Measurements from ENCODE around the gene JAZF1.
A peak's percentile ranks its signal among the peaks of the same experiment; 100 is the strongest.
"Not testable (repeated sequence)": the region's sequence is repeated elsewhere in the genome, so short reads cannot be mapped to it uniquely, and the experiment has no call there.

The JAZF1 gene

DNA sequence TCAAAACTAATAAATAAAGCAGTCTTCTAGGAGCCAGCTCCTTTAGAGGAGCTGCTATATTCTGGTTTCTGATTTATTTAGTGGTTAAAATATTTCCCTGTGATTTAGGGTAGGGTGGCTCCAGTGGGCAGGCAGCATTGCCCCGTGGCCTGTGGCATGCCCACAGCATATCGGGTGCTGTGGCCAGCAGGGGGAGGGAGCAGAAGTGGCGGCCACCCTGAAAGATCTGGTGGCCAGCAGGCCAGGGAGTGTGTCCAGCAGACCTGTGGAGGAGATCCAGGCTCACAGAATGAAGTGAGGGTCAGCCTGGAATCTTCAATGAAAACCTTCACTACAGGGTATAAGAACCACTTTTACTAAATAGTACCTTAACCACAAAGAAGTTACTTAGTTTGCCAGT is 251.5 kb downstream of the JAZF1 start:
- DNase-seq = no peak

DNA sequence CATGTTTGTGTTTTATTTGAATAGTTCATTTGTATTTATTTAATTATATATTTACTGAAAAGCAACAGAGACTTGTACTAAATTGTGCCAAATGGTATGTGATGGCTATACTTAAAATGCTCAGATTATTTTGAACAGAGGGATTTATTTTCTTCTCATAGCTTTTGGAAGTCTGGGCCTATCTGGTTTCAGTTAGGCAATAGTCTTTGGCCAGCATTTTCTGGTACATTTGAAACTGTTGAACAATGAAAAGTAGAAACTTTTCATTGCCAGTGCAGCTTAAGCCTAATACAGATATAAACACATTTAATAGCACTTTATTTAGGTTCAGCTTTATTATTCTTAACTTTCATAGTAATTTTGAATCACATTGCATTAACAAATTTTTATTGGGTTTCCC is 252.6 kb downstream of the JAZF1 start:
- DNase-seq = no peak

DNA sequence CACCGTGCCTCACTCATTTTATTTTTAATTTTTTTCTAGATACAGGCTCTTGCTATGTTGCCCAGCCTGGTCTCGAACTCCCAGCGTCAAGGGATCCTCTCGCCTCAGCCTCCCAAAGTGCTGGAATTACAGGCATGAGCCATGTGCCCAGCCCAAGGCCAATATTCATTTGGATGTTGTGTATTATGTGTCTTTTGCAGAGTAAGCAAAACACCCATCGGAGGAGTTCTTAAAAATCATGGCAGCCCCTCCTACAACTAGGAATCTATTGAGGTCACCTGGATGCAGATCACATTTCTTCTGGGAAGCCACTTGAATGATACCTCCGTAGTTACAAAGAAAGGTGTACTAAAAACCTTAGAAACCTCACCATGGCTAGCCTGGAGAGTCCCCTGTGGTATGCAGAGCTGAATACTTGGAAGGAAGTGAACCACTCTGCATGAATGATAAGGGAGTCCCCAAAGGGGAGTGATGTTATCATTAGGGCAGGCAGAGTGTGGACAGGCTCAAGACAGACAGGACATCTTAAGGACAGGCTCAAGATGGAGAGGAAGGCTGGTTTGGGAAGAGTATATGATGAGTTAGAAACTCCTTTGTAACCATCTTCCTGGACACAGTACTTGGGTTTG is 254.9 kb downstream of the JAZF1 start:
- no peak for DNase-seq

DNA sequence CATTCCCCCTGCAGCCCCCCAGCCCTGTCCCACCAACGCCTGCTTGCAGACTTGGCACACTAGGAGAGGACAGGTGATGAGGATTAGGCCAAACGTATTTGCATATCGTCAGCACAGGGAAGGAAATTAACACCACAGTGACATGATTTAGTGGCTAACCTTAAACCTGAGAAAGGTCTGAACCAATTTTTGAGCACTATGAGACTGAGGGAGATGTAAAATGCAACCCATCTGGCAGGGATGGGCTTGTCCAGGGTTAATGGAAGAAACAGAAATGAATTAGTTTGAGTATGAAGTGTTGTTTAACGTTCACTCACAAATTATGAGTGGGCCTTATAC is 257.0 kb downstream of the JAZF1 start:
- no peak for DNase-seq

DNA sequence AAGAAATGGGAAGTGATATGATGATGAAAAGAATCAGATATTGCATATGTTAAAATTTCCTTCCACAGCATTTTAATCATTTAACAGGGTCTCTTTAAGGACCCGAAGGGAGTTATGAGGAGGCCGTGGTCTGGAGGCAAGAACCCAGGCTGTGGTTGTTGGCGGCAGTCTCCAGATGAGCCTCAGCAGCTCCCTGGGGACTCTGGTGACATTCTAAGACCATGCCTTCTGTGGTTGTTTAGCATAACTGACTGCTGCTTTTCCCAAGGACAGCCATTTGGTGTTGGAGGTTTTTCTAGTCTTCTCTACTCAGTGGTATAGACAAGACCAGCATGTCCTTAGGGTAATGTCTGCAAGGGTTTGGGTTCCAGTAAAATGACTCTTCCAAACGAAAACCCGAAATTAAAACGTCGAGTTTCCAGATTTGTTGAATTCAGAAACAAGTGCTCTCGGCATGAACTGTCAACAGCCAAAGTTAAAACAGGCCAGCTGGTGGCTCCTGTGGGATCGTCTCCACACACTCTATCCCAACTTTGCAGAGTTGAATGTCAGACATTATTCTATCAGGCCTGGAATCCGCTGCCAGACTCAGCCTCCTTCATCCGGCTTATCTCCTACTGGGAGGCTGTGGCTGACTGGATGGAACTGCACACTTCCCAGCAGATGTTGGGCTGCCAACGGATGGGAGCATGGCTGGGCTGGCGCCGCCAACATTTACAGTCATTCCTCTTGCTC is 257.5 kb downstream of the JAZF1 start:
- DNase-seq = no peak

DNA sequence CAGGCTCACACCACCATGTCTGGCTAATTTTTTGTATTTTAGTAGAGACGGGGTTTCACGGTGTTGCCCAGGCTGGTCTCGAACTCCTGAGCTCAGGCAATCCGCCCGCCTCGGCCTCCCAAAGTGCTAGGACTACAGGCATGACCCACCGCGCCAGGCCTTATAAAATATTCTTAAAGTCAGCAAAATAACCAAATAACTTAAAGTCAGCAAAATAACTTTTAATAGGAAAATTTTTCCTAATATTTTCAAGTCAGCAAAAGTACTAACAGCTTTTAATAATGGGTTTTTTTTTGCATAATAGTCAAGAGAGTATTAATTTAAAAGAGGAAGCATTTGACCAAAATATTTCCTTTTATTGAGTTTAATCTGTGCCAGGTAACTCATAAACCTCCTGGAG is 258.2 kb downstream of the JAZF1 start:
- not testable (repeated sequence) for DNase-seq

DNA sequence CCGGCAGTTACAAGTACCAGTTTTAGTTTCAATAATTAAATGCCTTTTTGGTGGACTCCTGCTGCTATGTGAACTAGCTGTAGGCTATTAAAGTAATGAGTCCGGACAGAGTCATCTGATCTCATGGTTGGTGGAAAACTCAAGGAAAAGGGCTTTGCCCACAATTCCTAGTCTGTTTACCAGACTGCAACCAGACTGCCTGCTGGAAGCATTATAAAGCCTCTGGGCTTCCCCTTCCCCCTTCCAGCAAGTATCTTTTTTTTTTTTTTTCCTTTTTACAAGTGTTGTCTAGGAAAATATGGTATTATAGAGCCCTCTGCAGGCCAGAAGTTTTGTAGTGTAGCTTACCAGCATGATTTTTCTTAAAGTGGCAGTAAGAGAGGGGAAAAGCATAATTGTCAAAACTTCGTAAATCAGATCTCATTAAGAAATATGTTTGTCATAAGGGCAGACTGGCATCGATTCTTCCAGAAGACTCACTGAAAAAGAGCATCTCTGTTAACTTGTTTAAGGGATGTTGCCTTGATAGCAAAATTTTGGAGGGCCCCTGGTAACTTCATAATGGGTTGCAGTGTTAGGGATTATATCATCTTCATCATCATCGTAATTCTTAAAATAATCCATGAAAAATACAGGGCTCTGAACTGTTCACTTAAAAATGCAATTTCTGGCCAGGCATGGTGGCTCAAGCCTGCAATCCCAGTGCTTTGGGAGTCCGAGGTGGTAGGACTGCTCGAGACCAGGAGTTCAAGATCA is 259.3 kb downstream of the JAZF1 start:
- peak; percentile 46 for DNase-seq

DNA sequence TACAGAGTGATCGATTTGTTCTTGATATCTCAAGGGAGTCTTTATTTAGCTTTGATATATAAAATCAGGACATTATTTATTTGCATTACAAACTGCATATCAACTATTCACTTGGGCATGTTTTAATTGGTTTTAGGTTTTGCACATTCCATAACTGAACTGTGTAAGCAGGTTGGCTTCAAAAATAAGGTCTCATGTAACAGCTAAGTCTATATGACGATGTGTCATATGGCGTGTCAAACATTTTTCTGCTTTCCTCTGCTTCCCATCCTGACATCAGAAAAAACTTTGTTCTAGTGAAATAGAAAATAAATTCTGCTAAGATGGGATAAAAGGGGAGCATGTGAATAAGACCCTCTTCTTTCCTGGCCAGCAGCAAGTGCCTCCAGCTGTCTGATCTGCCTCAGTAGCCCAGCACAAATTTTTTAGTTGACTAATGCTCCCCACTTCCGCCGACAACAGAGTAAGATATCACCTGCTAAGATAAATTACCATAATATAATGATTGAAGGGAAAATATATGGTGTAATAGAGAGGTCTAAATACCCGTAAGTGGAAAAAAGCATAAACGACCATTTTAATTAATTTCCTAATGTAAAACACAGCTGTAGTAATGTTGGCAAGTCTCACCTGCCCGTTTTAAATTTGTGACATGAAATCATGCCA is 260.2 kb downstream of the JAZF1 start:
- DNase-seq = no peak

DNA sequence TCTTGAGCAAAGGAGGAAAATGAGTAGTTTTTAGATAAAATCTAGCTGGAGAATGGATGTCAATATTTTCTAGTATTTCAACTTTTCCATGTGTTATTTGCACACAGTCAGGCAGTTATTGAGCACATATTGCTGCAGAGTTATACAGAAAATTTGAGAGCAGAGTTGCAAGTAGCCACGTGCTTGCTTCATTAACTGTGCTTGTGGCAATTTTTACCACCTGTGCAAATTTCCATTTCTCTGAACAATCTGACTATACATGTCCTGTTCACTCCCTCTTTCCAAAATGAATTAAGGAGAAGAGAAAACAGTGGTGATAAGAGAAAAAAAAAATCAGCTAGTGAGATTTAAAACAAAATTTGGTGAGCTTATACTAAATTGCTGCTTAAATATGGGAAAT is 262.1 kb downstream of the JAZF1 start:
- no peak for DNase-seq

DNA sequence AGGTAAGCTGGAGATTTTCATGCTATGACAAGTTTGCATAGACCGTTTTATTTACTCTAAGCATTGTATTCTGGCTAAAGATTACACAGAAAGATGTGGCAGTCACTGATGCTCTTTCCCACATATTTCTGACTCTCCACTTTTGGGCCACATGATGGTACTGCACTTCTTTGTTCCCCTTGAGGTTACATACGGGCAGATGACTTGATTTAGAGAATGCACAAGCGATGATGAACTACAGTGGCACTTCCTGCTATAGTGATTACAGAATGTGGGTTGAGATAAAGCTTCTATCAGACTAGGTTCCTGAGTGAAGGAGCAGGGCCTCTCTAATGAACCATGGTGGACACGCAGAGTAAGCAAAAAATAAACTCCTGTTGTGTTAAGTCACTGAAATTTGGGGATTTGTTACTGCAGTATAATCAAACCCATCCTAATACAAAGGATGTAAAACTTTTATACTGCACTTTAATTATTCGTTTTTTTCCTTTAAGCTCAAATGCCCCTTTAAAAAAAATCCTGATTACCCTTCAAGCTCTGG is 262.8 kb downstream of the JAZF1 start:
- DNase-seq = no peak

DNA sequence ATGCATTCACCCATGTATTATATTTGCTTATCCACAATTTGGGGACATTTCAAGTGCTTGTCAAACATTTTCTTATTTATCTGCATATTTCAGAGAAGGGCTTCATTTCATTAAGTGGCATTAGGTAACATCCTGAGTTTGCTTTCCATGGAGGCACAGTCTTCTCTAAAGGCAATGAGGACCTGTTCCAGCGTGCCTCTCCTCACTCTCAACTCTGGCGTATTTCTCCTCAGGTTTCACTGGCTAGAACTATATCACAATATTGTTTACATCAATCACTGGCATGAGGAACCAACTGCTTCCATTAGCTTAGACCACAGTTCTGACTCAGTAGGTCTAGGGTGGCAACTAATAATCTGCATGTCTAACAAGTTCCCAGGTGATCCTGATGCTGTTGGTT is 263.5 kb downstream of the JAZF1 start:
- peak; percentile 24 for DNase-seq

DNA sequence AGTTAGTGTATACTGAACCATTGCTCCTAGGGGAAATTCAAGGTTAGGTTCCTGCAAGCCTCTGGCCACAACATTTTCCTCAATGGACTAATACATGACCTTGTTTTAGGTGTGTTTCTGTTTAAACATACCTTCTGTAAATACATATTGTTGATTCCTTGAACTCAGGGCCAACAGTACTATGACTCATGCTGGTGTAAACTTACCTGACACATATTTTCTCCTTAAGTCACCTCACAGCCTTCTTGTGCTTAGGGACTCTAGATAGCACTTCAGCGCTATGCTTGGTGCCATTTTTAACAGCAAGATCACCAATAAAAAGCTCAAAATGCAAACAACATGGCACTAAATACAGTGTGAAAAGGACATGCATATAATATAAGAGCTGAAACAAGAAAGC is 264.2 kb downstream of the JAZF1 start:
- no peak for DNase-seq

DNA sequence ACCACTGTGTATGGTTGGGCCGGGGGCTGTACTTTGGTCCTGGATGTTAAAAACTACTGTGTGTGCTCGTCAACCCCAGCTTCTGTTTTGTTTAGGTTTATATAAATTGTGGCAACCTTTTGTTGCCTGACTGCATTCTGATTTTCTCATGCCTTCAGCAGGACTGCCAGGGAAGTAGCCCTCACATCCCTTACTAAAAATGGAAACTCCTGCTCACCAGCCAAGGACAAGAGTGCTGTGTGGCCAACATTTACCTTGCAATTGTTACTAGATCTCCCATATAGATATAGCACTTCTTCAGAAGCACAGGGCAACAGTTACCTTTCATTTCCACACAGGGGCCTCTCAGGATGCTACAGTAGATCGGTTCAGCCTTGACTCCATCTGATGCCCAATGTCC is 266.2 kb downstream of the JAZF1 start:
- no peak for DNase-seq

DNA sequence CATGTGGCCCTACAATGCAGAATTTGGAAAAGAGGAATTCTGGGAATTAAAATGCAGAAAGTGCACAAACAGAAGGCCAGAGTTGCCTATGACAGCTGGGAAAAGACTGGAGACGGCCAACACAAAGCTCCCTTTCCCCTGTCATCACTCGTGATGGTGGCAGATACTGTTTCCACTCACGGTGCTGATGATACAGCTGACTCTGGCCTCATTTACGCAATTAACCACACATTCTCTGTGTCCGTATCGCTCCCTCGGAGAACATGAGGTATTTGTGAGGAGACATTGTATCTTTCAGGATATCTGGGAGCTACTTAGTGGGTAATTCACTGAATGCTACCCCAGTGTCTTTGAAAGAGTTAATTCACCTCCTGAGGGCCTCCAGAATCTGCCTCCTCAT is 267.8 kb downstream of the JAZF1 start:
- no peak for DNase-seq

DNA sequence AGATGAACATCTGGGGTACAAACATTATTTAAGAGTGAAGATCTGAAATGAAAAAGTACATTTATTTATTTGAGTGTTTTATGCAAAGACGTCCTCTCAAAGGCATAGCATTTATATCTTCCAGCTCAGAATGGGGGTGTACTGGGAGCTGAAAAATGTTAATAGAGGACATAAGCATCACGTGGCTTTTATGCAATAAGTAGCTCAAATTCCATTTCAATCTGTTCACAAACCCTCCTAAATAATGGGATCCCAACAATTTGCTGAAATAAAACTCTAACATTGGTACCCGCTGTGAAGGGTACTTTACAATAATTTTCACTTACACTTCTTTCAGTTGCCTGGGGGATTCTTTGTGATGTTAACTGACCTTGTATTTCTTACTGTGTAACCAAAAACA is 268.7 kb downstream of the JAZF1 start:
- DNase-seq = no peak

DNA sequence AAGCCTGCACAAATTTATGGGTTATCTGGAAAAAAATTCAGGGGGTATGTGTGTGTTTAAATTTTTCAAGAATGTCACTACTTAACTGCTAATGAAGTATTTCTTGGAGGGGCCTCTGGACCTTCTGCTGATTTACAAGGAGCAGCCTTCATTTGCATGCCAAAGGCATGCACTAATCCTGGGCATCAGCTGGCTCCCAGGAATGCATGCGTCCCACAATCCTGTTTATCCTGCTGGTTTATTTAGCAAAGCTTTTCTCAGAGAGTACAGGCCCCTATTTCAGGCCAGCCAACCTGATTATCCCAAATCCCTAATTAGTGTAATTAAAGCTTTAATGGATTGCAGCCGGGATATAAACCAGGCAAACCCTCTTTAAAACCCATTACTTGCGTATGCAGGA is 270.3 kb downstream of the JAZF1 start:
- DNase-seq = no peak

DNA sequence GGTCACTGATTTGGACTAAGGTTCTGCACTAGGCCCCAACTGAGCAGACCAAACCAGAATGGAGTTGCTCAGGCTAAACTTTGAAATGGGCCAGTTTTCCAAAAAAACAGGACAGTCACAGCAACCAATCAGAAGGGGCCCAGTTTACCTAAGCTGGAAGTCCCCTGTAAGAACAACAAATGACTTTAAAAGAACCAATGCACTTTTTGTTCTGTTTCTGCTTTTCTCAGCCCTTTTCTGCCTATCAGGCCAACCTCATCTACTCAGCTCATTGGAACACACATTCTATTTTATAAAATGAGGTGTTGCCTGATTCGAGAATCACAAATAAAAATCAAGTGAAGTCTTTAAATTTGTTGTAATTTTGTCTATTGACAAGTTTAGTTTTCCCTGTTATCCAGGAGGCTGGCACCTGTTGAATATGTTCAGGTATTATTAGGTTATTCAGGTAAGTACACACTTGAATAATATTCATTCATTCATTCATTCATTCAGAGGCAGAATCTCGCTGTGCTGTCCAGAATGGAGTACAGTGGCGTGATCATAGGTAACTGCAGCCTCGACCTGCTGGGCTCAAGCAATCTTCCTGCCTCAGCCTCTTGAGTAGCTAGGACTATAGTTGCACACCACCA is 271.9 kb downstream of the JAZF1 start:
- DNase-seq = no peak

DNA sequence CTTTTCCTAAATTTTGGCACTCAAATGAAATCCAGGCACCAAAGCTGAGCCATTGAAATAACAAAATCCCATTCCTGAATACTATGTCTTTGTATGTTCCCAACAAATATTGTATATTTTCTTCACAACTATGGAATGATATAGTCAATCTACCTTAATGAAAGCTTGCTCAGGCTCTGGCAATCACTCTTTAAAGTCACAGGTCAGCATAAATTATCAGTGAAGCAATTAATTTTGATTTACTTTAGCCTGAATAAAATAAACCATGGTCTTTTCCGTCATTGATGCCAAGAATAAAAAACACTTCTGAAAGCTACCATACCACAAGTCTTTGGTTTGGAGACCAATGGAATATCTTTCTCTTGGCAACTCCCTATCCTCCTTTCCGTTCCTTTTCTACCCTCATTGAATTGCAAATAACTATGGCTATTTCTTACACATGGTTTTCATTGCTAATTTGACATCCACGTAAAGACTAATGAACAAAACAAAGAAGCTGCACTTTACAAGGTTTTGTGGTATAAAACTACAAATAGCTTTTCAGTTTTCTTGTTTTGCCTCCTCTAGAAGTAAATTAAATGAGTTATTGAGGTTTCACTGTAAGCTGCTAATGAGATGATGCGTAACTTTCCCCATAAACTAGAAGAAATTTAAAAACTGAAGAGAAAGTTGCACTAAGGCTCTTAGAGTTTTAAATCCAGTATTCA is 274.1 kb downstream of the JAZF1 start:
- DNase-seq = no peak

DNA sequence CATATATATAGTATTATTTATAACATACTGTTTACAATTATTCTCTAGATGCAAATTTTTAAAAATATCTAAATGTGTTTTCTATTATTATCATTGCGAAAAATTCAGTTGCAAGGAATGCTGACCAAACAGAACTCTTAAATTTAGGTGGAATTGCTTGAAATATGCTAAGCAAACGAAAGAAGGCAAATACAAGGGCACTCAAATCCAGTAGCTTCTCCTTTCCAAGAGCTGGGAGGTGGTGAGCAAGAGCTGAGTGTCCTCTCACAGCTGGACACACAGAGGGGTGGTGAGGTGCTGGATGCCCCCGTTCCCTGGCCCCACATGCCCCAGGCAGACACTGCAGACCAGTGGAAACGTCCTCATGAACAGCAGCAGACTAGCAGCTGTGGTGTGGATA is 274.6 kb downstream of the JAZF1 start:
- no peak for DNase-seq

DNA sequence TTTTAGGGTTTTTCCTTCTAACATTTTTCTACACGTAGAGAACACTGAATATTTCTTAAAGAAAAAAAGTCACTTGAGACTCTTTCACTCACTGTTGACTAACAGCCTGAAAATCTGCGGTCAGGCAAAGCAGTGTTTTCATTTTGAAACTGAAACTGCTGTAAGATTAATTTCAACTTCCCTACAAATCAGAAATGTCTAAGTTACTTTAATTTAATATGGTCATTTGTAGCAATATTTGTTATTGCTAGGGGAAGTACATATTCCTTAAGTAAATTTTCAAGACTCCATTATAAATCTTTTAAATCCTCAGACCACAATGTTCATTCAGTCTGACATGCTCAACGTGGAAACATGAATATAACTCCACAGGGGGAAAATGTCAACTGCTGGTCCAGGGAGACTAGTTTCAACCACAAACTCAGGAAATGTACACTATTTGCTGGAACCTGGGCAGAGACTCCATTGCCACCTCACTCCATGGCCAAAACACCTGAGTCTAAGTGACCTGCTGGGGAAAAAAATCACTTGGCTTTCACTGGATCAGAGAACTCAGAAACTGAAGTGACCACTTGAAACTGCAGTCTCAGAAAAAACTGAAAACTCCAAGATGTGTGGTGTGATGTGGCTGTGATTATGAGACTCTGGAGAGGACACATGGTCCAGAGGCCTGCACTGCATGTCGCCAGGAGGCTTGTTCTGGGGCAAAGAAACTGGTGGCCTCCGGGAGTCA is 279.4 kb downstream of the JAZF1 start:
- no peak for DNase-seq

DNA sequence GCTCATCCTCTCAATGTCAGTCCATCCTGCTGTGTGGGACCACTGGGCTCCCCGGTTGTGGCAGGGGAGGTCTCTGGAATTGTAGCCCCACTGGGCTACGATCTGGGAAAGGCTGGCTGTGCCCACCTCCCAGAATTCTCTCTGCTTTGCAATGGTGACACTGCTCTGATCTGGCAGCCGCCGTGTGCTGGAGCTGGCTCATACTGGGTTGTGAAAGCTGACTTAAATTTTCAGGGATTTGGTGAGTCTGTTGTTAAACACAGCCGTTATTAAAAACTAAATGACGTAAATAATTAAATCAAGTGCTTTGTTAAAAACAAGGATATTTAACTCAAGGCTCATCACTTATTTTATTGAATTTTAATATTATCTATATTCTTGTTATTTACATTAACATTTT is 280.6 kb downstream of the JAZF1 start:
- no peak for DNase-seq

DNA sequence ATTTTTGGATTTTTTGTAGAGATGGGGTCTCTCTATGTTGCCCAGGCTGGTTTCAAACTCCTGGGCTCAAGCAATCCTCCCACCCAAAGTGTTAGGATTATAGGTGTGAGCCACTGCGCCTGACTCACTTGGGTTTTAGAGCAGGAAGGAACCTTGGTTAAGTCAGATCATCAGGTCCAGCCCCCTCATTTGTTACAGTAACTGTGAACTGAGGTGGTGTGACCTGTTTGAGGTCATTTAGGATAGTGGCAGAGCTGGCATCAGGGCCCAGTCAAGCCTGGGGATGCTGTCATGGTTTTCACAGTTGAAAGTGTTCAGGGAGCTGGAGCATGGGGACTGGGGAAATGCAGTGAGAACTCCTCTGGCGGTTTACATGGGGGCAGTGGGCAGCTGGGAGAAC is 281.0 kb downstream of the JAZF1 start:
- DNase-seq = no peak

All from NCI-H345 (cell line).